Naive thymus-derived CD4-positive, alpha-beta T cell (primary cell): ENCODE data around the gene PLA2G4A. TPM values are rescaled to one million over a fixed set of nuclear protein-coding genes. Genes with fewer than 3 reads are reported as not detected.
A peak's percentile ranks its signal among the peaks of the same experiment; 100 is the strongest.

Experiments used
- ATAC-seq: fragments of 150-1000 bp; cut with Tn5 transposase; 2 replicates; pipeline ENCODE4 v1.10.0; 2021; ENCODE audit warnings: mild to moderate bottlenecking, moderate library complexity
- CTCF ChIA-PET: fragments of 350-600 bp; sonication (Branson Sonifier 250); formaldehyde crosslinking; loops from one replicate; lab custom pipeline; 2021; ENCODE audit warnings: antibody characterized with exemption; lab: Charles Lee
- POLR2A ChIA-PET: fragments of 350-600 bp; sonication (Branson Sonifier 250); formaldehyde crosslinking; loops from one replicate; lab custom pipeline; 2021; ENCODE audit warnings: antibody characterized with exemption, inconsistent platforms; lab: Charles Lee
- DNase-seq, 9 donors: peaks; one replicate each; pipeline versions ENCODE4 v3.0.0 to v3.0.0-alpha.2; 2020 to 2022; ENCODE audit warnings: mixed read lengths in 1 of 9
- H3K27ac ChIP-seq: one replicate; pipeline ENCODE4 v1.7.0; 2013; ENCODE audit warnings: mild to moderate bottlenecking, low read depth, low read length, moderate library complexity
- H3K27me3 ChIP-seq, 2 donors: one replicate each; pipeline ENCODE4 v1.7.0; 2013; ENCODE audit warnings: low read length in 2 of 2, mild to moderate bottlenecking in 2 of 2, moderate library complexity in 2 of 2; ENCODE audit not compliant: control insufficient read depth in 2 of 2, insufficient read depth in 2 of 2
- H3K36me3 ChIP-seq, 3 experiments: 1 replicate in 2 of 3; 2 replicates in 1 of 3; pipeline ENCODE4 v1.7.0; 2013; ENCODE audit warnings: low read length in 3 of 3, mild to moderate bottlenecking in 3 of 3, moderate library complexity in 1 of 3; ENCODE audit not compliant: insufficient read depth in 3 of 3, control insufficient read depth in 2 of 3
- H3K4me1 ChIP-seq, 2 donors: one replicate each; pipeline ENCODE4 v1.7.0; 2013; ENCODE audit warnings: low read length in 2 of 2, mild to moderate bottlenecking in 2 of 2, moderate library complexity in 1 of 2; ENCODE audit not compliant: control insufficient read depth in 2 of 2, insufficient read depth in 2 of 2
- H3K4me3 ChIP-seq: 2 replicates; pipeline ENCODE4 v1.7.0; 2013; ENCODE audit warnings: mild to moderate bottlenecking, low read length
- H3K9me3 ChIP-seq, 3 experiments: 1 replicate in 2 of 3; 2 replicates in 1 of 3; pipeline ENCODE4 v1.7.0; 2013; ENCODE audit warnings: low read length in 3 of 3; ENCODE audit not compliant: control insufficient read depth in 2 of 3
- H3K27ac Mint-ChIP-seq, 9 donors: one replicate each; pipeline ENCODE4 v1.8.0; 2020 to 2022; ENCODE audit warnings: mixed read lengths in 9 of 9, mild to moderate bottlenecking in 8 of 9, moderate library complexity in 5 of 9, inconsistent platforms in 2 of 9
- H3K27me3 Mint-ChIP-seq, 5 donors: one replicate each; pipeline ENCODE4 v1.8.0; 2021 to 2022; ENCODE audit warnings: mixed read lengths in 5 of 5, mild to moderate bottlenecking in 1 of 5
- H3K36me3 Mint-ChIP-seq, 5 donors: one replicate each; pipeline ENCODE4 v1.8.0; 2020 to 2022; ENCODE audit warnings: mixed read lengths in 5 of 5, mild to moderate bottlenecking in 3 of 5, inconsistent platforms in 1 of 5
- H3K4me1 Mint-ChIP-seq, 7 donors: one replicate each; pipeline ENCODE4 v1.8.0; 2020 to 2022; ENCODE audit warnings: mixed read lengths in 7 of 7, mild to moderate bottlenecking in 3 of 7, inconsistent platforms in 1 of 7
- H3K4me3 Mint-ChIP-seq, 10 donors: one replicate each; pipeline ENCODE4 v1.8.0; 2020 to 2022; ENCODE audit warnings: mild to moderate bottlenecking in 10 of 10, mixed read lengths in 10 of 10, moderate library complexity in 6 of 10, inconsistent platforms in 2 of 10
- H3K9me3 Mint-ChIP-seq, 11 donors: one replicate each; pipeline ENCODE4 v1.8.0; 2020 to 2022; ENCODE audit warnings: mixed read lengths in 11 of 11, mild to moderate bottlenecking in 4 of 11, inconsistent platforms in 1 of 11, moderate library complexity in 1 of 11
- intact Hi-C, 2 donors: fragments of 100-400 bp; cut with micrococcal nuclease; formaldehyde crosslinking; loops; one replicate each; pipeline ENCODE4 v1.15.1; 2023
- polyA plus RNA-seq, 2 donors: library from polyadenylated mRNA; unstranded; fragments of 300-500 nt; fragmentation: Illumina TruSeq; gene quantifications; one replicate each; pipeline ENCODE4 v1.2.3, GENCODE V29; 2021
- total RNA-seq, 6 experiments: library from RNA in 5 of 6; stranded (reverse) in 5 of 6; gene quantifications; 1 replicate in 5 of 6; 2 replicates in 1 of 6; pipeline ENCODE4 v1.2.3 and lab custom pipeline; 2021 to 2026

Gene PLA2G4A
- total and polyA plus RNA-seq, 7 experiments from 2014 or later: 0.13 to 2.8 (median 0.24) TPM; not detected in 4

DNA sequence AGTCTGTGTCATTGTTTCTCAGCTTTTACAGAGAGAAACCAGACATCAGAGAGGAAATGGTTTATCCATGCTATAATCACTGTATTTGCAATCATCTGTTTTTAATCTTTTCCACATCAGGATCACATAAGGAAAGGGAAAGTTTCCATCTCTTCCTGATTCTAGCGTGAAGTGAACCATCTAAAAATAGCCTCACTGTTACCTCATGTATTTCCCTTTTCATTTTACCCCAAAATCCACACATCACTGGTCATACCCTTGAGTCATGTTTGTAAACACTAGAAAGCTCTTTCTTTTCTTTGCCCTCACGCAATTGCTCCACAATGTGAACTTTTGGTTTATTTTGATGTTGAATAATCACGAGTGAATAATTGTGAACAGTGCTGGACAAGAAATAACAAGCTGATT, 146.0 kb downstream of the PLA2G4A start:
- POLR2A ChIA-PET: no interaction called here
- no peaks in the 10 kb centered on the region for H3K36me3 Mint-ChIP-seq
- no peak overlapping the region for H3K27ac Mint-ChIP-seq
- ATAC-seq: no peak
- Histone ChIP-seq H3K36me3 (no peaks in the 10 kb centered on the region), H3K4me1 (no peaks in the 10 kb centered on the region), H3K4me3 (no peak overlapping the region), H3K27me3 (no peaks in the 10 kb centered on the region), H3K9me3 (no peaks in the 10 kb centered on the region), H3K27ac (no peak overlapping the region)
- CTCF ChIA-PET: no interaction called here
- peaks cover 0 to 21% (median 13%) of the 10 kb centered on the region in 5 donors for H3K27me3 Mint-ChIP-seq
- no peak for DNase-seq
- no peak overlapping the region for H3K4me3 Mint-ChIP-seq
- H3K4me1 Mint-ChIP-seq: no peaks in the 10 kb centered on the region
- H3K9me3 Mint-ChIP-seq: no peaks in the 10 kb centered on the region
- intact Hi-C loops: no loop called here

DNA sequence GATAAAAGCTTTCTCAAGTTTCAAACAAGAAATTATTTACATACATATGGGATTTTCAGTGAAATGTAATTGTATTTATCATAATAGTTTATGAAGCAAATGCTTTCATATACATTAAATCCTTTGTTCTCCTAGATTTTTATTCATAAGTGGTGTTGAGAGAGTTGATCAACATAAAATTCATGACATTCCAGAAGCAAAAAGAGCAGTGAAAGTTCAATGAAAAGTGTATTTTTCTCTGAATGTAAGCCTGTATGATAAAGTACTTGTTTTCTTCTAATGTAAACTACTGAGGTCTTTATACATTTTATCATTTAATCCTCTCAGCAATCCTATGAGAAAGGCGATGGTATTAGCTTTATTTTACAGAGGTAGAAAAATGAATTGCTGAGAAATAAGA, 146.5 kb downstream of the PLA2G4A start:
- Histone ChIP-seq H3K27ac (no peak overlapping the region), H3K36me3 (no peaks in the 10 kb centered on the region), H3K4me3 (no peak overlapping the region), H3K4me1 (no peaks in the 10 kb centered on the region), H3K27me3 (no peaks in the 10 kb centered on the region), H3K9me3 (no peaks in the 10 kb centered on the region)
- Mint-ChIP-seq H3K9me3 (no peaks in the 10 kb centered on the region), H3K4me3 (no peak overlapping the region), H3K4me1 (no peaks in the 10 kb centered on the region), H3K27me3 (peaks cover 0 to 21% (median 12%) of the 10 kb centered on the region in 5 donors), H3K36me3 (no peaks in the 10 kb centered on the region), H3K27ac (no peak overlapping the region)
- intact Hi-C loops: no loop called here
- POLR2A ChIA-PET: no interaction called here
- DNase-seq (no peak), ATAC-seq (no peak)
- CTCF ChIA-PET: no interaction called here

- ChIA-PET POLR2A (no interaction called here), CTCF (no interaction called here)
- H3K9me3 ChIP-seq: no peaks in the 10 kb centered on the region
- H3K36me3 Mint-ChIP-seq: no peaks in the 10 kb centered on the region
- DNase-seq: no peak
- no peak for ATAC-seq
- H3K27ac ChIP-seq: no peak overlapping the region
- H3K4me3 Mint-ChIP-seq: no peak overlapping the region
- H3K4me1 ChIP-seq: no peaks in the 10 kb centered on the region
- no peak overlapping the region for H3K27ac Mint-ChIP-seq
- H3K27me3 Mint-ChIP-seq: peaks cover 0 to 21% (median 10%) of the 10 kb centered on the region in 5 donors
- no peaks in the 10 kb centered on the region for H3K36me3 ChIP-seq
- intact Hi-C loops: no loop called here
- H3K4me1 Mint-ChIP-seq: no peaks in the 10 kb centered on the region
- H3K9me3 Mint-ChIP-seq: no peaks in the 10 kb centered on the region
- no peak overlapping the region for H3K4me3 ChIP-seq
- H3K27me3 ChIP-seq: no peaks in the 10 kb centered on the region
These were observed 148.0 kb downstream of the PLA2G4A start for GRCh38 chr1:186976700-186977099.

DNA sequence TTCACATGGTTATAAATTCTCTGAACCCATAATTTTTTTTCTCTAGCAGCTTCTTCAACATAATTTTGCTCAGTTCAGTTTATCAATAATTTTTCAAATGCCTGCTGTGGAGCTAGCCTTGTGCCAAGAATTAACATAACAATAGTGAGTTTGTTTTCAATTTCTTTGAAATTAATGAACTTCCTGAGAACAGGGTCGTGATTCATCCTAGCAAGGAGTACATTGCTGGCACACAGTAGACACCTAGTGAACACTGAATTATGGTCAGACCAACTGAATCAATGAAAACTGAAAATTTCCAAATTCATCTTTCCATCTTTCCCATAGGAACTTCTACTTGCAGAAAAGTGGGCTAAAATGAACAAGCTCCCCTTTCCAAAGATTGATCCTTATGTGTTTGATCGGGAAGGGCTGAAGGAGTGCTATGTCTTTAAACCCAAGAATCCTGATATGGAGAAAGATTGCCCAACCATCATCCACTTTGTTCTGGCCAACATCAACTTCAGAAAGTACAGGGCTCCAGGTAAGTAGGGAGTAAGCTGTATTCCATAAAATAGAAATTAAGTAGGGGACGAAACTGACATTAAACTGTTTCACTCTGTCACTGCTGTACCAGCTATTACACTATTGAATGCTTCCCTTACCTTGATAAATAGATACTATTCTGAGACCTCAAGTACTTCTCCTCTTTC, 148.7 kb downstream of the PLA2G4A start:
- H3K4me3 ChIP-seq: no peak overlapping the region
- no peaks in the 10 kb centered on the region for H3K4me1 ChIP-seq
- Mint-ChIP-seq H3K9me3 (no peaks in the 10 kb centered on the region), H3K27me3 (peaks cover 0 to 21% (median 7%) of the 10 kb centered on the region in 5 donors), H3K27ac (no peak overlapping the region), H3K4me1 (no peaks in the 10 kb centered on the region), H3K36me3 (no peaks in the 10 kb centered on the region), H3K4me3 (no peak overlapping the region)
- no peaks in the 10 kb centered on the region for H3K36me3 ChIP-seq
- ChIA-PET CTCF (no interaction called here), POLR2A (no interaction called here)
- H3K27ac ChIP-seq: no peak overlapping the region
- H3K9me3 ChIP-seq: no peaks in the 10 kb centered on the region
- ATAC-seq (no peak), DNase-seq (no peak)
- intact Hi-C loops: no loop called here
- no peaks in the 10 kb centered on the region for H3K27me3 ChIP-seq

DNA sequence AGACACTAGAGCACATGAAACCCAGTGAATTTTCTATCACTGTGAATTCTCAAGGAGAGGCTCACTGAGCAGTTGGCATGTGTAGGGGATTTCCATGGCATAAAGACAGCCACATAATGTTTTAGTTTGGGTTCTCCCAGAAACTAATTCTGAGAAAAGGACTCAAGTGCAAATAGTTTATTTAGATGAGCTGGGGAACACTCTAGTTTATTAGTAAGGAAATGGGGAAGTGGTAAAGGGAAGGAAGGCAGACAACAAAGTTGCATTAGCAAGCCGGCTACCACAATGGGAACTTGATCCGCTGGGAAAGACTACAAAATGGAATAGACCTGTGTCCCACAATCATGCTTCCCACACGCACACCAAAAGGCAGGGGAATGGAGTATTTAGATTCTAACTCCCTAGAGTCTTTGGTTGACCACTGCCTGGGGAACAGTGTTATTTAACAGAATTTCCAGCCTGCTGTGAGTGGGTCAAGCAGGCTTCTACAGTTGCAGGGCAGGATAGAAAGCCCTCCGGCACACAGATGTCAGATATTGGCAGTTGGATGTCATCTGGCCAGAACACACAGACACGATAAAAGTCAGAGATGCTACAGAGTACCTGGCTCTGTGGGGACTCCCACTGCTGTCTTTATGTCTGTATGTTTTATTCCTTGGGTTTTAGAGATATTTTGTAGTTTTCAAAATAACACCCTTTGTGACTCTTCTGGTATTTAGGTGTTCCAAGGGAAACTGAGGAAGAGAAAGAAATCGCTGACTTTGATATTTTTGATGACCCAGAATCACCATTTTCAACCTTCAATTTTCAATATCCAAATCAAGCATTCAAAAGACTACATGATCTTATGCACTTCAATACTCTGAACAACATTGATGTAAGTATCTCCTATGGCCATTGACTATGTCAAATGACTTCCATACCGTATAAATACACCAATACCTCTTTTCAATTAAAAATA, 150.1 kb downstream of the PLA2G4A start:
- ATAC-seq: peak; percentile 40
- H3K36me3 Mint-ChIP-seq: no peaks in the 10 kb centered on the region

DNA sequence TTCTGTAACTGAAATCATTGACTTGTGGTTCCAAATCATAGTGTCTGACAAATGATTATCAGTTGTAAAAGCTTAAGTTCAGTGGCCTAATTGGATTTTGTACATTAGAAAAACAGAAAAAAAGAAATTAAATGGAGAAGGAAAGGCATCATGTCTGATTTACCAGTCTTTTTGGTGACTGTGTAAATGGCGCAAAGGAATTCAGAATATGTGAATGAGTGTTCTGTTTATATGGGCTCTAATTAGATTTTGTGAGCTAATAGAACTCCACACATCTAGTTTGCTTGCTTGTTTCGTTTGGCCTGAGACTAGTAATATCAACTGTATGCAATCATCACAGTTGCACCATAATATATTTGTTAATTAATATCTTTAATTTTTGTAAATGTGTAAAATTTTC, 151.7 kb downstream of the PLA2G4A start:
- ChIA-PET CTCF (no interaction called here), POLR2A (no interaction called here)
- H3K4me1 ChIP-seq: no peaks in the 10 kb centered on the region
- H3K4me3 ChIP-seq: no peak overlapping the region
- intact Hi-C loops: loop anchor here in 1 of 2 donors (10.0 kb wide), 1 partner anchor 1166 kb away; no protein-coding TSS in a partner anchor
- Mint-ChIP-seq H3K4me1 (no peaks in the 10 kb centered on the region), H3K4me3 (no peak overlapping the region), H3K9me3 (no peaks in the 10 kb centered on the region), H3K36me3 (no peaks in the 10 kb centered on the region), H3K27ac (no peak overlapping the region), H3K27me3 (peaks cover 3 to 21% (median 6%) of the 10 kb centered on the region in 5 donors)
- H3K36me3 ChIP-seq: no peaks in the 10 kb centered on the region
- H3K27ac ChIP-seq: no peak overlapping the region
- no peak for DNase-seq
- no peaks in the 10 kb centered on the region for H3K27me3 ChIP-seq
- H3K9me3 ChIP-seq: no peaks in the 10 kb centered on the region
- ATAC-seq: no peak

More for the DNA sequence above, 150.1 kb downstream of the PLA2G4A start:
- no peaks in the 10 kb centered on the region for H3K36me3 ChIP-seq
- no peaks in the 10 kb centered on the region for H3K9me3 ChIP-seq
- Mint-ChIP-seq H3K4me3 (no peak overlapping the region), H3K9me3 (no peaks in the 10 kb centered on the region), H3K27me3 (peaks cover 0 to 21% (median 6%) of the 10 kb centered on the region in 5 donors), H3K27ac (no peak overlapping the region), H3K4me1 (no peaks in the 10 kb centered on the region)
- no peak for DNase-seq
- intact Hi-C loops: no loop called here
- no peak overlapping the region for H3K4me3 ChIP-seq
- H3K27me3 ChIP-seq: no peaks in the 10 kb centered on the region
- POLR2A ChIA-PET: no interaction called here
- CTCF ChIA-PET: no interaction called here
- no peaks in the 10 kb centered on the region for H3K4me1 ChIP-seq
- H3K27ac ChIP-seq: no peak overlapping the region
